Body of pancreas (tissue), 4 donors: ENCODE measurements around the gene PLEKHG5.

Experiments
- POLR2A ChIP-seq, 3 donors: fragments of 450-650 bp; IDR thresholded peaks; one replicate each; pipeline ENCODE4 v1.6.1; 2016; ENCODE audit warnings: antibody characterized with exemption in 3 of 3, mild to moderate bottlenecking in 2 of 3
- TF ChIP-seq, protein P1 (sequence below), 7 experiments: fragments of 450-650 bp in 4 of 7; fragments of 200-600 bp in 3 of 7; sonication (generic) in 3 of 7; IDR thresholded peaks; one replicate each; pipeline ENCODE4 v1.5.1; 2016 to 2019; ENCODE audit warnings: antibody characterized with exemption in 7 of 7

DNA sequence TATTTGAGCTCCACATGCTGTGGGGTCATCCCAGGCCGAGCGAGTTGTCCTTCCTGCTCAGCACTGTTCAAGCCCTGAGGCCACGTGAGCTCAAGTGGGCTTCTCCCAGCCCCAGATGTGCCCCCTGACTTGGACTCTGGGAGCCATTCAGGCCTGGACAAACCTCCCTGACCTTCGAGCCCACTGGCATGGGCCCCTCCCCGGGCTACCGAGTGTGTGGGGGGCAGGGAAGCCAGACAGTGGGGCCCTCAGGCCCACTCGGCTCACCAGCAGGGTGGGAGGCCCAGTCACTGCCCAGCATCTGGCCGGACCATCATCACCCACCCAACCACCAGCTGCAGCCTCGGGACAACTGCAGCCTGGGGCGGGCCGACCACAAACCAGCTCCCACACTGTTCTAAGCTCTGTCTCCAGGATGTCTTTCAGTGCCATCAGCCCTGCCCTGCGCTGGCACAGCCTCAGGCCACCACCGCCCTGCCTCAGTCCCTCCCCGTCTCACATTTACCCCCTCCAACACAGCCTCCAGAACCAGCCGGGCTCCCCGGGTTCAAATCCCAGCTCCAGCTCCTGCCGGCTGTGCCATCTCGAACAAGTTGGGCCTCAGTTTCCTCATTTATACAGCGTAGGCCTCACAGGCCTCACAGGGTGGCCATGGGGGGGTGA is 20.9 kb upstream of the PLEKHG5 start:
- TF ChIP-seq, protein P1, sequence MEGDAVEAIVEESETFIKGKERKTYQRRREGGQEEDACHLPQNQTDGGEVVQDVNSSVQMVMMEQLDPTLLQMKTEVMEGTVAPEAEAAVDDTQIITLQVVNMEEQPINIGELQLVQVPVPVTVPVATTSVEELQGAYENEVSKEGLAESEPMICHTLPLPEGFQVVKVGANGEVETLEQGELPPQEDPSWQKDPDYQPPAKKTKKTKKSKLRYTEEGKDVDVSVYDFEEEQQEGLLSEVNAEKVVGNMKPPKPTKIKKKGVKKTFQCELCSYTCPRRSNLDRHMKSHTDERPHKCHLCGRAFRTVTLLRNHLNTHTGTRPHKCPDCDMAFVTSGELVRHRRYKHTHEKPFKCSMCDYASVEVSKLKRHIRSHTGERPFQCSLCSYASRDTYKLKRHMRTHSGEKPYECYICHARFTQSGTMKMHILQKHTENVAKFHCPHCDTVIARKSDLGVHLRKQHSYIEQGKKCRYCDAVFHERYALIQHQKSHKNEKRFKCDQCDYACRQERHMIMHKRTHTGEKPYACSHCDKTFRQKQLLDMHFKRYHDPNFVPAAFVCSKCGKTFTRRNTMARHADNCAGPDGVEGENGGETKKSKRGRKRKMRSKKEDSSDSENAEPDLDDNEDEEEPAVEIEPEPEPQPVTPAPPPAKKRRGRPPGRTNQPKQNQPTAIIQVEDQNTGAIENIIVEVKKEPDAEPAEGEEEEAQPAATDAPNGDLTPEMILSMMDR (IDR thresholded peaks at IDR 0.05), result no peak
- TF ChIP-seq POLR2A (IDR thresholded peaks at IDR 0.05), result no peak
